T-helper 2 cell (primary cell): ENCODE results near the gene SLX9.
A peak's percentile ranks its signal among the peaks of the same experiment; 100 is the strongest.
"Not testable (repeated sequence)": the region's sequence is repeated elsewhere in the genome, so short reads cannot be mapped to it uniquely, and the experiment has no call there.

Experiments
- DNase-seq, 5 experiments: peaks; one replicate each; pipeline versions ENCODE4 v3.0.0 to v3.0.0-alpha.2; 2012 to 2022

SLX9 gene

GRCh38 chr21:44960141-44961092 is 20.6 kb downstream of the SLX9 start:
- no peak for DNase-seq

DNA sequence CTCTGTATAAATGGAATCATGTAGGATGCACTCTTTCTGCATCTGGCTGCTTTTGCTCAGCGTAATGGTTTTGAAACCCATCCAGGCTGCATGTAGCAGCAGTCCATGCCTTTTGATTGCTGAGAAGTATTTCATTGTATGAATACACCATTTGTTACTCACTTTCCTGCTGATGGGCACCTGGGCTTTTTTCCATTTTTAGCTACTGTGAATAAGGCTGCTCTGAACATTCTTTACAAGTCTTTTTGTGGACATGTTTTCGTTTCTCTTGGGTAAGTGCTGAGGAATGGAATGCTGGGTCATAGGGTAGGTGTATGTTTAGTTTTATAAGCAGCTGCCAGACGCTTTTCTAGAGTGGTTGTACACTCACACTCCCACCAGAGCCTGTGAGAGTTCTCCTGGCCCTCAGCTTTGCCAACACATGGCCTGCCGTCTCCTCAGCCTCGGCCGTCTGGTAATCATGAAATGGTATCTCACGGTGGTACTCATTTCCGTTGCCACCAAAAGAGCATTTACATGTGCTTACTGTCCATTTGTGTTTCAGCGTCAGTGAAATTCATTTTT is 22.7 kb downstream of the SLX9 start:
- DNase-seq: no peak

DNA sequence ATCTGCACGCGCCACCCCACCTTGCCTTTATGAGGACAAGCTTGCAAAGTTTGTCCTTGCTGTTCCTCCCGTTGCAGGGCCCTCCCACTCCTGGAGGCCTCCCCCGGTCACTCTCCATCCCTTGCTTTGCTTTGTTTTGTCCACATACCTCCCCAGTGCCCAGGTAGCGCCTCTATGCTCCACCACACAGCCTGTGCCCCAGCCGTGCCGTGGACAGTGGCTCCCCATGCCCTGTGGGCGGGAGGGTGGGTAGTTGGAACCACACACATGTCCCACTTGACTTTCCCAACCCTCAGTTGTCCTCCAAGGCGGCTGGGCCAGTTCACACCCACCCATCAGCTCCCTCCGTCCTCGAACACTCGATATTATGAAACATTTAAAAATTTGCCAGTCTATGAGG is 24.6 kb downstream of the SLX9 start:
- DNase-seq: no peak

DNA sequence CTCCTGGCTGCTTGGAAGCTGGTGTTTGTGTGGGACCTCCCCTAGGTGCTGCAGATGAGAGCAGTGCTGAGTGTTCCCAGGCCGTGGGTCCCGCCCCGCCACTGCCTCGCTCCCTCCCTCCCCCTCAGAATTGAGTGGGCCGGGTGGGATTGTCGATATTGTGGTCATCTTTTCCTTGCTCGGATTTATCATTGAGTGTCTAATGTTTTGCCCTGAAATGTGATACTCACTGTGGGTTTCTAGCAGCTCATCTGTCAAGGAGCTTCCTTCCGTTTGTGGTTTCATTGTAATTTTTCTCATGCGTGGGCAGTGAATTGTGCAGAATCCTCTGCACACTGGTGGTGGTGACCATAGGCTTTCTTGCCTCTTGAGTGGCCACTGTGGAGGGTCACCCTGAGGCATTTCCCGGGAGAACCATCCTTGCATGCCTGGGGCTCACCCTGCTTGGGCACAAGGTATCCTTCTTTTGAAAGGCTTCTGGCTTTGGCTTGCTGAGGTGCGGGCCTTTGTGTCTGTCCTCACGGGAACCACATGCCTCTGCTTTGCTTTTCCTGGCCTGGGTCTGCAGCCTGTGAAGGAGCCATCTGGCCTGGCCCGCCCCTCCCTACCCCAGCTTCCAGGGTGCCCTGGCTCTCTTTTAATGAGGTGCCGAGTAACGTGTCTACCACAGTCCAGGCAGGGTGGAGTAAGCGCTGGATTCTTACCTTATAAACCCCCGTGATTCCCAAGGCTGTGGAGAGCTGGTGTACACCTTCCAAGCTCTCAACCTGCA is 25.6 kb downstream of the SLX9 start:
- DNase-seq: peak in 2 of 5 experiments; percentile 4 to 60

DNA sequence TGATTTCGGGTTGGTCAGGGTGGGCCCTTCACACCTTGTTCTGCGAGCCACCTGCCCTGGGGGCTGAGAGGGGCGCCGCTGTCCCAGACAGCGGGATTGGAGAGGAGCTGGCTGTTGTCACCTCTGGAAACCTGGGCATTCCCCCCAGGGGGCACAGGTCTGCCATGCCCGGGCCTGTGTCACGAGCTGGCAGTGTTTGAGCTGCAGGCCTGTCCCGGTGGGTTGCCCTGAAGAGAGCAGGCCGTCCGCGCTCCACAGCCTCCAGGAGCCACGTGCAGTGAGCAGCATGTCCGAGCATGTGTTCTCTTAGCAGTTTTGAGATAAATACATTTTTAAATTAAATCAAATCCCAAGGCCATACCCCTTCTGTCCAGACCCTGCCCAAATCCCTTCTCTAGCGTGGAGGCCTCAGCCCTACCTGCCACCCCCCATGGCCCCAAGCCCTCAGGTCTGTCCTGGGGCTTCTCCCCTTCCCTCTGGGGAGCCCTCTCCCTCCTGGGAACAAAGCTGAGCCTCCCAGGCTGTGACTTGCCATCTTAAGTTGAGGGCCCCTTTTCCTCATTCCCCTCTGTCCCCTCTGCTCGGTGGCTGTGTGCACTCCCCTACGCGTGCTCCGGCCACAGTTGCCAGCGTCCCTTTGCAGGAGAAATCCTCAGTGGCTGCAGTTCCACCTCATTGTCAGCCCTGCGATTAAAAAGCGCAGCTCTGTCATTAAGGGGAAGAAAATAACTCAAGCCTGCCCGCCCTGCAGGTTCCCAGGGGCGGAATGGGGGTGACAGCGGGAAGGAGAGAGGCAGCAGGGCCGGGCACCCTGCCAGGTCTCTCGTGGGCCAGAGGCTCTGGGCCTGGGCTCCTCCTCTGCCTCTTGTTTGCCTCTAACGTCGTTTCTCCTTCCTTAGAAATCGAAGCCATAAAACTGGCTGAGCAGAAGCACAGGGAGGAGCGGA is 26.6 kb downstream of the SLX9 start:
- DNase-seq: no peak

- no peak for DNase-seq
Measured at GRCh38 chr21:44967082-44968047, 27.5 kb downstream of the SLX9 start.

- DNase-seq: no peak
Measured at GRCh38 chr21:44969066-44969670, 29.3 kb downstream of the SLX9 start.

- DNase-seq: no peak
Measured at GRCh38 chr21:44969931-44970755, 30.3 kb downstream of the SLX9 start.

DNA sequence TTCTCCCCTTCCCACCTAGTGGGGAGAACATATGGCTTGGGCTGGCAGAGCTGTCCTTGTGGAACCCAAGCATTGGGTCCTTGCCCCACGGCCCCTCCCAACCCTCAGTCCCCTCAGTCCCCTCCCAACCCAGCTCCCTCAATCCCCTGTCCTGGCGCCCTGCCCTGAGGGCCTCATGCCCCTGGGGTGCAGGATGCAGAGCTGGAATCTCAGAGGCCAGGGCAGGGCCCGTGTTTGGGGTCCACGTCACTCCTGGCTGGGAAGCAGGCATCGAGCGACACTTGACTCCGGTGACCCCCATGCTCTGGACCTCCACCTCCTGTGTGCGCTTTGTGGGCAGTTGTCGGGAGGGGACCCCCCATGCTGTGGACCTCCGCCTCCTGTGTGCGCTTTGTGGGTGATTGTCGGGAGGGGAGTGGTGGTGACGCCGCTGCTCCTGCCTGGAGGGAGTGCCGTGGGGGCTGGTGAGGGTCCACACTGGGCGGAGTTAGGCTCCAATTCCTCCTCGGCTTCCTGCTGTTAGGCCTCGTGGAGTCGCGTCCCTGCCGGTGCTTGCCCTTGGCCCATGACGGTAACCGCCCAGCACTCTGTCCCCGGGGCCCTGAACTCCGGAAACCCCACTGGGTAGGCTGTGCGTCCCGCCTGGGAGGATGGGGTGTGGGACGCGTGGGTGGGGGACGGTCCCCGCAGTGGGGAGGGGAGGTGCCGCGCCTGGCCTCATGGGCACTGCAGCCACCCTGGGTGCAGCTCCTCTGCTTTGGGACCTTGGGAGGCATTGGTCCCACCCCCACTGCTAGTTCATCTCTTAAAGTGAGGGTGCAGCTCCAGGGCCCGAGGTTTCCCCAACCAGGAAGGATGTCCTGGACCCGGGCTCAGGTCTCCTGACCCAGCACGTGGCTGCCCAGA is 31.2 kb downstream of the SLX9 start:
- no peak for DNase-seq

DNA sequence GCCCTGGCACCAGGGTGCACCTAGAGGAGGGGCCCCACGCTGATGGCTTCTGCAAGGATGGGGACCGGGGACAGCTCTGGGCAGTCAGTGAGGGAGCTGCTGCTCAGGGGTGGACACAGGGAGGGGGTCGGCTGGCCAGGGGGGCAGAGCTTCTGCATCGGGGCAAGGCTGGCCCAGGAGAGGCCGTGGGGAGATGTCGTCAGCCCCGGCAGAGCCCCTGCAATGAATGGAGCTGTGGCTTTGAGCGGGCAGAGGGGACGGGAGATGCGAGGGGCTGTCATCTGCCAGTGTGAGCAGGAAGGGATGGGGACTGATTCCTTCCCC is 31.8 kb downstream of the SLX9 start:
- DNase-seq: no peak

GRCh38 chr21:44972301-44972814 is 32.5 kb downstream of the SLX9 start:
- DNase-seq: no peak

GRCh38 chr21:44972821-44973220 is 33.0 kb downstream of the SLX9 start:
- DNase-seq: no peak

- no peak for DNase-seq
Measured at GRCh38 chr21:44973598-44973997, 33.8 kb downstream of the SLX9 start.

- DNase-seq: no peak
Measured at GRCh38 chr21:44974676-44975075, 34.8 kb downstream of the SLX9 start.

DNA sequence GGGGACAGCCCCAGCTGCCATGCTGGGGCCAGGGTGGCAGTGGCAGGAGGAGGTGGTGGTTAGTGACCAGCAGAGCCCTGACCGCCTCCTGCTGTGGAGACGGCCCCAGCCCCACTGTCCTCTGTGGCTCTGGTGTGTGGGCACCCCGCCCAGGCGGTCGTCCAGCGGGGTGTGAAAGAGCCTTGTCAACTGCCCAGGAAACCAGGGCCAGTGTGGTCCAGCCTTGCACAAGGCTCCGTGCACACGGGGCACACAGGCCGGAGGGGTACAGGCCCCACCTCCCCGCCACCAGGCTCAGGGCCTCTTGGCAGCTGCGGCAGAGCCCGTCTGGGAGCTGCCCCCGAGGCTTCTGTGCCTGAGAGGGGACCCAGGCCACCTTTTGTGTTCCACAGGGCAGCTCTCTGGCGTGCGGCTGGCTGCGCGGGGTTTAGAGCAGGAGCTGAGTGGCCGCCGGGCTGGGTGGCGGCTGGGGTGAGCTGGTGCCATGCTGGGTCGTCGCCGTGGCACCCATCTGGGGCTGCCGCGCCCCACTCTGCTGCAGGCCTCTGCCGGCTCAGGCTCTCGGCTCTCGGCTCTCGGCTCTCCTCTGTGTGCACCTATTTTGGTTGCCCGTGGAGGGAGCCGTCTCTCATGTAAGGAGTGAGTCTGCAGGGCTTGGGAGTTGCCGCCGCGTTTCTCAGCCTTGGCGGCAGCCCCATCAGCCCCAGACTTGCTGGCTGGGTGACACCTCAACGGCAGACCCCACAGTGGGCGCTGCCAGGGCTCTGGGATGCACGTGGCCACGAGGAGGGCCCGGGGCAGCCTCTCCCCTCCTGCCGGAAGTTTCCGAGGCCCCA is 36.1 kb downstream of the SLX9 start:
- no peak for DNase-seq

- not testable (repeated sequence) for DNase-seq
Measured at GRCh38 chr21:44976556-44977393, 36.9 kb downstream of the SLX9 start.
